GM12874 (cell line): Measurements from ENCODE around the gene PHRF1.

Experiments used
- TF ChIP-seq, protein P1 (sequence below): IDR thresholded peaks from 2 replicates; pipeline ENCODE4 v1.5.1; 2011; ENCODE audit warnings: low read depth, mild to moderate bottlenecking, control low read depth, low read length, moderate library complexity; ENCODE audit not compliant: insufficient read depth

Gene PHRF1

DNA sequence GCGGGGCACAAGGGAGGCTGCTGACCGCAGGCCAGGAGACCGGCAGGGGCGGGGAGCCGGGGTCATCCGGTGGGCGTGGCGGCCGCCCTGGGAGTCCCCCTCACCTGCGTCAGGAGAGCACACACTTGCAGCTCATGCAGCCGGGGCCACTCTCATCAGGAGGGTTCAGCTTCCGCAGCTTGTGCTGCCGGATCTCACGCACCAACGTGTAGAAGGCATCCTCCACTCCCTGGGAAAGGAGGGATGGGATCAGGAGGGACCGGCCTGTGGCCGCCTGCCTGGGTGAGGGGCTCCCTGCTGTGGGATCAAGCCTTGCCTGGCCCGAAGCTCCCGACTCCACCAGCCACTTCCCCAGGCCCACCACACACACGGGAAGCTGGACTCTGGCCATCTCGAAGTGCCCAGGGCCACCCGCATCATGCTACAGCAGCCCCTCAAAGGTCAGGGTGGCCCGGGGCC, 43.7 kb upstream of the PHRF1 start:
- TF ChIP-seq, protein P1, sequence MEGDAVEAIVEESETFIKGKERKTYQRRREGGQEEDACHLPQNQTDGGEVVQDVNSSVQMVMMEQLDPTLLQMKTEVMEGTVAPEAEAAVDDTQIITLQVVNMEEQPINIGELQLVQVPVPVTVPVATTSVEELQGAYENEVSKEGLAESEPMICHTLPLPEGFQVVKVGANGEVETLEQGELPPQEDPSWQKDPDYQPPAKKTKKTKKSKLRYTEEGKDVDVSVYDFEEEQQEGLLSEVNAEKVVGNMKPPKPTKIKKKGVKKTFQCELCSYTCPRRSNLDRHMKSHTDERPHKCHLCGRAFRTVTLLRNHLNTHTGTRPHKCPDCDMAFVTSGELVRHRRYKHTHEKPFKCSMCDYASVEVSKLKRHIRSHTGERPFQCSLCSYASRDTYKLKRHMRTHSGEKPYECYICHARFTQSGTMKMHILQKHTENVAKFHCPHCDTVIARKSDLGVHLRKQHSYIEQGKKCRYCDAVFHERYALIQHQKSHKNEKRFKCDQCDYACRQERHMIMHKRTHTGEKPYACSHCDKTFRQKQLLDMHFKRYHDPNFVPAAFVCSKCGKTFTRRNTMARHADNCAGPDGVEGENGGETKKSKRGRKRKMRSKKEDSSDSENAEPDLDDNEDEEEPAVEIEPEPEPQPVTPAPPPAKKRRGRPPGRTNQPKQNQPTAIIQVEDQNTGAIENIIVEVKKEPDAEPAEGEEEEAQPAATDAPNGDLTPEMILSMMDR, result no peak

DNA sequence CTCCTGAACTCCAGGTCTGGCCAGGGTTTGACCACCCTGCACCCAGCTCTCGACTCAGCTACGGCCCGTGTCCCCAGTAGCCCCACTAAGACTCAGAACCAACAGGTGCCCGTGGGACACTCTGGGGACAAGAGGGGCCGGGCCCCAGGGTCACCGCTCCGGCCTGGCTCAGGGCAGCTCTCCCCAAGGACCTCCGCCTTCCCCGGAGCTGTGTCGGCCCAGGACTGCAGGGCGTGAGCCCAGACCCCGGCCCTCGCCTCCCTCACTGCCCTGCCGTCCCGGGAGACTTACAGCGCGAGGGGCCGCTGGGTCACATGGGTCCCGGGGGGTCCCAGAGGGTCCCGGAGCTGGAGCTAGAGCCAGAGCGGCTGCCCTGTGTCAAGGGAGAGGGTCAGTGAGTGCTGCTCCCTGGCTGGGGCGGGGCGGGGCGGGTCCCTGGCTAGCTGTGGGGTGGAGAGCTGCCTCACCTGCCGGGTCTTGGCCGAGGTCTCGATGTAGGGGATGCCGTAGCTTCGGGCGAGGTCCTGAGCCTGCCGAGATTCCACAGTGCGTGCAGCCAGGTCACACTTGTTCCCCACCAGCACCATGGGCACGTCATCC, 43.2 kb upstream of the PHRF1 start:
- TF ChIP-seq, protein P1, result no peak

DNA sequence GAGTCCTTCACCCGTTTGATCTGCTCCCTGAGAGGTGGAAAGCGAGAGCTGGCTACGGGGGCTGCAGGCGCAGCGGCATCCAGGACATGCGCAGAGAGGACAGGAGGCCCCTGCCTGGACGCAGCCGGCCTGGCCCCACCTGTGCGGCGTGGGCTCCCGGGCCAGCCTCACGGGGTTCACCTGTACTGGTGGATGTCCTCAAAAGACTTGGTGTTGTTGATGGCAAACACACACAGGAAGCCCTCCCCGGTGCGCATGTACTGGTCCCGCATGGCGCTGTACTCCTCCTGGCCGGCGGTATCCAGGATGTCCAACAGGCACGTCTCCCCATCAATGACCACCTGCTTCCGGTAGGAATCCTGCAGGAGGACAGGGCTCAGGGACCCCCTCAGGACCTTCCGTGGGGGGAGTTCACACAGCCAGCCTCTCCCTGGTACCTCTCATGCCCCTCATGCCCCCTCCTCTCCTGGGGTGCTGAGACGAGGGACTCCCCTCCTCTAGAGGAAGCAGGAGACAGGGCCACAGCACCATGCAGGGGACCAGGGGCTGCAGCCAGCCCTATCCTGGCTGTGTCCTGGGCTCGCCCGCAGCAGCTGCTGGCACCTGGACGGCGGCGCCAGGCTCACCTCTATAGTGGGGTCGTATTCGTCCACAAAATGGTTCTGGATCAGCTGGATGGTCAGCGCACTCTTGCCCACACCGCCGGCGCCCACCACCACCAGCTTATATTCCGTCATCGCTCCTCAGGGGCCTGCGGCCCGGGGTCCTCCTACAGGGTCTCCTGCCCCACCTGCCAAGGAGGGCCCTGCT, 42.5 kb upstream of the PHRF1 start:
- TF ChIP-seq, protein P1, result no peak

DNA sequence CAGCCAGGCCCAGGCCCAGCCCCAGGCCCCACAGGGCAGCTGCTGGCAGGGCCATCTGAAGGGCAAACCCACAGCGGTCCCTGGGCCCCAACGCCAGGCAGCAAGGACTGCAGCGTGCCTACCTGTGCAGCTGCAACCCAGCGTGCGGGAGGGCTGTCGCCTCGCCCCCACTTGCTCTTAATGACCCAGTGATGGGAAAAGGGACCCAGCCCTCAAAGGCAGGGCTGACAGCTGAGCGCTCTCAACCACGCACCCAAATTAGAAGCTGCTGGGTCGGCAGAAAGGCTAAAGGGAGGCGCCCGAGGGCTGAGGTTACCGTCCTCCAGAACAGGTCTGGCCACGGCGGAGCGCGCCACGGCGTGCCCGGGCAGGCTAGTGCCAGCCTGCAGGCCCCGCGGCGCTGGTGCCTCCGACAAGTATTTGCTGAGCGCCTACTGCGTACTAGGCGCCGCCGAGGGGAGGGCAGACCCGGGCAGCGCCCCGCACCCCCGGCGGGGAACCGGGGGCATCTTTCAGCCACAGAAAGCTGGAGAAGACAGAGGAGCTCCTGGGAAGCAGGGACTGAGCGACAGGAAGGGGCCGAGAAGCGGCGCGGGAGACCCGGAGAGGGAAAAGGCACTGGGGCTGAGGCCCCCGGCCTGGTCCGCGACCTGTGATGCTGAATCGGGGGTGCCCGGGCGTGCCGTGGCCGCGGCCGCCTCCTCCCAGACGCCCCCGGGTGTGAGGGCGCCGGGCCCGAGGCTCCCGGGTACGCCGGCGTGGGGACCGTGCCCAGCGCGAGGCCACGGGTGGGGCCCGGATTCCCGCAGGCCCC, 41.7 kb upstream of the PHRF1 start:
- TF ChIP-seq, protein P1, result no peak

DNA sequence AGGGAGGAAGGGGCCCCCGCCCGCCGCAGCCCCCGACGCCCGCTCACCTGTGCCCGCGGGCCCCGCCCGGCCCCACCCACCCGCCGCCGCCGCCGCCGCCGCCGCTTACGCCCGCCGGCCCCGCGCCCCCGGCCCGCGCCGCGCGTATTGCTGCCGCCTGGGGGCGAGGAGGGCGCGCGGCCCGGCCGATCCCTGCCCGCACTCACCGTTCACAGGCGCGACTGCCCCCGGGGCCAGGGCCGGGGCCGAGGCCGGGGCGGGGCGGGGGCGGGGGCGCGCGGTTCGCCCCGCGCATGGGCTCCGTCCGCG, 41.1 kb upstream of the PHRF1 start:
- TF ChIP-seq, protein P1, result no peak

DNA sequence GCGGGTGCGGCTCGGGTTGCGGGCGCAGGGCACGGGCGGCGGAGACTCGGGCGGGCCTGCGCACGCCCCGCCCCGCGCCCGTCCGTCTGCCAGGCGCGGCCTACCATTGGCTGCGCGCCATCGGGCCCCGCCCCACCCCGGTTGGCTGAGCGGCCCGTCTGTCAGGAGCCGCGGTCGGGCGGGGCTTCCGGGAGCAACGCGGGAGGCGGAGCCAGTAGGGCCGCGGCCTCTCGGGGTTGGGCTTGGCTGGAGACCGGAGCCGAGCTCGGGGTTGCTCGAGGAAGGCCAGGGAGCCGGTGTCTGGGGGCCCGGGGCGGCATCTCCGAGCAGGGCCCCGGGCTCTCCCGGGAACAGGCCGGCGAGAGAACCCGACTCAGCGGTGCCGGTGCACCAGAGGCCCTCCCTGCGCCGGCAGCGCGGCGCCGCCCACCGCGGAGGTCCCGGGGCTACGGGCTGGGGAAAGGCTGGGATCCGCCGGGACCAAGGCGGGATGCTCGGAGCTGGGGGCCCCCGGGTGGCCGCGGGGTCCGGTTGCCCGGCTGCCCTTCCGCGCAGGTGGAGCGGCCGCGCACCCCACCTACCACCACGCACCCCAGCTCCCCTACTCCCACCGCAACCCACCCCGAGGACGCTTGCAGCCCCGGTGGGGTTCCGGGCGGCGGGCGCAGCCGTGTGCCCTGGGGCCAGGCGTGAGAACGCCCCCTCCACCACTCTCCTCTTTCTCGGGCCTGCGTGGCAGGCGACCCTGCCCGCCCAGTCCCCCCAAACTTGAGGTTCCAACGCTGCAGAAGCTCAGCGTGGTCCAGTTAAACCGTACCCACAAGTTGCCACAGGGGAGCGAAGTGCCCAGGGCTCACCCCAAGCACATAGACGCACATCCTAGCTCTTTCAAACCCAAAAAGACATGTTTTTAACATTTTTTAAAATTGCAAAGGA, 40.5 kb upstream of the PHRF1 start, which contains the start of gene HRAS:
TSS of gene HRAS (minus strand) at position 58 of the 936 bp plus-strand sequence.
- TF ChIP-seq, protein P1, result no peak
